ENCODE data around the gene CCNF.
A peak's percentile ranks its signal among the peaks of the same experiment; 100 is the strongest.
"Not testable (repeated sequence)": the region's sequence is repeated elsewhere in the genome, so short reads cannot be mapped to it uniquely, and the experiment has no call there.

CCNF gene

DNA sequence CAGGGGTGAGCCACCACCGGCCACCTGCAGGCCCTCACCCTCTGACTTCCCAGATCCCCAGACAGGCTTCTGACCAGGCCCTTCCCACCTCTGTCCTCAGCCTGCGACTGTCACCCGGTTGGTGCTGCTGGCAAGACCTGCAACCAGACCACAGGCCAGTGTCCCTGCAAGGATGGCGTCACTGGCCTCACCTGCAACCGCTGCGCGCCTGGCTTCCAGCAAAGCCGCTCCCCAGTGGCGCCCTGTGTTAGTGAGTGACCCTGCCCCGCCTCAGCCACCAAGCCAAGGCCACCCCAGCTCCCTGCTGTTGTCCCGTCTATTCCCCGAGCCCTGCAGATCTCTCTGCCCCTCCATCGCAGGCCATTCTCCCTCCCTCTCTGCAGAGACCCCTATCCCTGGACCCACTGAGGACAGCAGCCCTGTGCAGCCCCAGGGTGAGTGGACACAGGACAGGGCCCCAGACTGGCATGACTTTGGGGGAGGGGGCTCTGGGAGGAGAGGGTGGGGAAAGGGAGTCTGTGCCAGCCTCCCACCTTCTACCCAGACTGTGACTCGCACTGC, 43.7 kb downstream of the CCNF start:
- no peak for DNase-seq

- peak in 1 of 2 experiments; percentile 78 for DNase-seq
Measured at GRCh38 chr16:2473446-2473926, 44.2 kb downstream of the CCNF start.

DNA sequence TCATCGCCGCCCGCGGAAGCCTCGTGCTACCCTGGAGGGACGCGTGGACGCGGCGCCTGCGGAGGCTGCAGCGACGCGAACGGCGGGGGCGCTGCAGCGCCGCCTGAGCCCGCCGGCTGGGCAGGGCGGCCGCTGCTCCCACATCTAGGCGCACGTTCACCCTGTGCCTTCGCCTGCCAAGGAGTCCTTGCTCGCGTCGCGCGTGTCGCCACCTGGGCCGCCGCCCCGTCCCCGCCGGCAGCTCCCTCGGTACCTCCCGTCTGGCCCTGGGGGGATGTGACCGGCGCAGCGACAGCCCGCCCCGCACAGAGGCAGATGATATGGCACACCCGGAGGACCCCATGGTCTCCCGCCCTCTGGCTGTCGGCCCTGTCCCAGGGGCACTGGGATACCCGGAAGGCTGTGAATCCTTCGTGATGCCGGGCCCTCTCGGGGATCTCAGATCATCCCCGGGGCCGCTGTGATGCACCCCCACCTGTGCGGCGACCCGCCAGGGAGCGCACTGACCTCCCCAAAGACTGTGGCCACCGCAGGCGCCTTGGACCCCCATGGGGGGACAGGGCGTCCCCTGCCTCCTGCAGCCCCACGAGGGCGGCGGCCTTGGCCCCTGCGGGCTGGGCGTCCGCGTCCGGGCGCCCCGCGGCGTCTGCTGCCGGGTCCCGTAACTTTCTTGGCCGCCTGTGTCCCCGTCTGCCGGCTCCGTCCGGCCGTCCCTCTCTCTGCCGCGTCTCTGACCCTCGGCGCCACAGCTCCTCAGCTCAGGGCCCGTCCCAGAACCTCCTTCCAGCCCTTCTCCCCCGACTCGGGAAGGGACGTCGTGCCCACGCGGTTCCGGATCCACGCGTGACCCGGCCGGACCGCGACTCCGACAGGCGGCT, 45.0 kb downstream of the CCNF start:
- DNase-seq: peak in 1 of 2 experiments; percentile 63

- DNase-seq: peak in 1 of 2 experiments; percentile 82
Measured at GRCh38 chr16:2474877-2475412, 45.7 kb downstream of the CCNF start, which contains the start of gene TBC1D24. TBC1D24 (plus strand) TSS chr16:2475127; CDS start chr16:2496149, 21,022 bp downstream.

DNA sequence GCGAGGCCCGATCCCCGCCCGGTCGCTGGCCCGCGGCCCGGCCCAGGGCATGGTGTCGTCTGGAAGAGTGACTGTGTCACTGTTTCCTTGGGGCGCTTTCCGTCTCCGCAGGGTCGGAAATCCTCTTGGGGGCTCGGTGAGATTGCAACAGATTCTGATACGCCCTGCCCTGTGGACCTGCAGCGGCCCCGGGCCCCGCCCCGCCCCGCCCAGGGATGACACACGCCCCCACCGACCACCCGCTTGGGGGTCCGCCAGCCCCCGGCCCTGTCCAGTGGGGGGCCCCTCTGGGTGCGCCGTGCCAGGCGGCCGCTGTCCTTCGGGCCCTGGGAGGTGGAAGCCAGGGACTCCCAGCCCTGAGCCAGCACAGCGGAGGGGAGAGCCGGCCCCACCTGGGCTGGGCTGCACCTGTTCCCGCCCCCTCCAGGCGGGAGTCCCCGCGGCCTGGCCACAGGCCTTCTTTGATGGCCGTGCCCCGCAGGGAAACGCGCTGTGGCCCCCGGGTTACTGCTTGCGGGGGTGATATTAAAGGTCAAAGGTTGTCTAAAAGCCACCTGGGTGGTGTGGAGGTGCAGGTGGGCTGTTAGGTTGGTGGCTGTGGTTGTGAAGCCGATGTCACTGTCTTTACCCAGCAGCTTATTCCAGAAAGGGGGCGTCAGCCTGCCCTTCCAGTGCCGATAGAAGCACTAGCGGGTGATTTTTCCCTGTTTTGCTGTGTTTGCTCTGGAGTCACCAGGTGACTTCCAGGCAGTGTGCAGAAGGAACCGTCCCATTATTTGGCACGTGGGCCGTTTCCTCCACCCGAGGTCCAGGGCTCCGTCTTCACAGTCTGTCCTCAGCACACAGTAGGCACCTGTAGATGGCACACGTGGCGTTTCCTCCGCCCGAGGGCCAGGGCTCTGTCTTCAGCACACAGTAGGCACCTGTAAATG, 46.4 kb downstream of the CCNF start:
- peak in 1 of 2 experiments; percentile 45 for DNase-seq

DNA sequence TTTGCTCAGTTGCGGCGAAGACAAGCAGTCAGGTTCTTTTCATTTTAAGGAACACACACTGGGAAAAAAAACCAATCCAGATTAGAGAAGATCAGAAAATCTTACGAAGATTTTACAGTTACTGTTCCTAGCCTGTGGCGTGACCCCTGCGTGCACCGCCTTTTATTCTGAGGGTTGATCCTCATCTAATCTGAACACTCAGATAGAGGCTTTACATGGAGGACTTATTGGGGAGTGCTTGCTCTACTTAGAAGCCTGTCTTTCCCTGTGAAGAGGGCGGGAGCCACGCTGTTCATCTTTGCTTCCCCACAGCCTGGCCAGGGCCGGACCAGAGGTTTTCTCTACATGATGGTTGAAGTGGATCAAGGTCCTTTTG, 47.1 kb downstream of the CCNF start:
- DNase-seq: no peak

GRCh38 chr16:2476741-2477140, 47.5 kb downstream of the CCNF start:
- DNase-seq: no peak

GRCh38 chr16:2477327-2477726, 48.1 kb downstream of the CCNF start:
- DNase-seq: no peak

- DNase-seq: no peak
Measured at GRCh38 chr16:2478279-2478678, 49.0 kb downstream of the CCNF start.

- not testable (repeated sequence) for DNase-seq
Measured at GRCh38 chr16:2479996-2480395, 50.7 kb downstream of the CCNF start.

- no peak for DNase-seq
Measured at GRCh38 chr16:2480948-2481347, 51.7 kb downstream of the CCNF start.

DNA sequence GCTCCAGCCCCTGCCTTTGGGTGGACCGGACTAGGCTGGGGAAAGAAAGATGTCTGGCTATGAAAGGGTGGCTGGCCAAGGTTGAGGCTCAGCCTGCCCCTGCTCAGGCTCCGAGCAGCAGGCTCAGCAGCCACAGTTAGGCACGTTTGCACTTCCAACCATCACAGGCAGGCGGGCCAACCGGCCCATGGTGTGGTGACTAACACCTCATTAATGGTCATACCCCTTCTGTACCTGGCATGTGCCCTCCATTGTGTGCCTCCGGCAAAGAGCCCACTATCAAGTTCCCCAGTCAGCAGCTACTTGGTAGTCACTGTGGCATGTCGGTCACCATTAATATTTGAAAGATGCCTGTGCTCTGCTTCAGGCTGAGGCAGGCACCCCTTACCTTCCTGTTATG, 52.4 kb downstream of the CCNF start:
- no peak for DNase-seq

- DNase-seq: no peak
Measured at GRCh38 chr16:2482249-2482648, 53.0 kb downstream of the CCNF start.

DNA sequence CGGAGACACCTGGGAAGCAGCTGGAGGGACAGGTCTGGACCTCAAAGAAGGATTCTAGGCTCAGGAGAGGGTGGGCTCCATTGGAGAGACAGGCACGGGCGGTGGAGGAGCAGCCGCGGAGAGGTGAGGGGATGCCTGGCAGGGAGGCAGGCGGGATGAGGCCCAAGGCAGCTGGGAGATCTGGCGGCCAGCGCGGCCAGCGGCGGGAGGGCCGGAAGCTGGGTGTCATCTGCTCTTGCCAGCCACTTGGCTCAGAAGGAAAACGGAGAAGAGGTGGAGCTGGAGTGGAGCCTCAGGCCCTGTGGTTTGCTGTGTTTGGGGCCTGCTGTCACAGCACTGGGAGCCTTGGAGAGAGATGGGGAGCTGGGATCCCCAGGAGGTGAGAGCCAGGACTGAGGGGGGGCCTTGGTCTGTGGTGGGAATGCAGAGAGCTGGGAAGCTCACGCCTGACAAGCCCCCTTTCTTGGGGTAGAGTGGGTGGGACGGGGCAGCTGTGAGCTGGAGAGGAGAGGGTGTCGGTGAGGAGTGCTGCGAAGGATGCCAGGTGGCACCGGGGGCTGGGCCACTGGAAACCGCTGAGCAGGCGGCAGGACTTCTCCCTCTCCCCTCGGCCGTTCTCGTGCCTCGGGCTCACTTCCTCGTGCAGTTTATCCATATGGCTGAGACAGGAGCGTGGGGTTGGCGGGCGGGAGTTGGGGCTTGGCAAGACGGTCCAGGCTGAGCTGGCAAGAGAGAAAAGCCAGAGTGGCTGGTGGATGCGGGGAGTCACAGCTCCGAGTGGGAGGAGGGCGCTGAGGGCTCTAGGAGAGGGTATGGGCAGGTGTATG, 53.7 kb downstream of the CCNF start:
- DNase-seq: peak in 1 of 2 experiments; percentile 52

GRCh38 chr16:2483939-2484897, 55.0 kb downstream of the CCNF start:
- DNase-seq: no peak

DNA sequence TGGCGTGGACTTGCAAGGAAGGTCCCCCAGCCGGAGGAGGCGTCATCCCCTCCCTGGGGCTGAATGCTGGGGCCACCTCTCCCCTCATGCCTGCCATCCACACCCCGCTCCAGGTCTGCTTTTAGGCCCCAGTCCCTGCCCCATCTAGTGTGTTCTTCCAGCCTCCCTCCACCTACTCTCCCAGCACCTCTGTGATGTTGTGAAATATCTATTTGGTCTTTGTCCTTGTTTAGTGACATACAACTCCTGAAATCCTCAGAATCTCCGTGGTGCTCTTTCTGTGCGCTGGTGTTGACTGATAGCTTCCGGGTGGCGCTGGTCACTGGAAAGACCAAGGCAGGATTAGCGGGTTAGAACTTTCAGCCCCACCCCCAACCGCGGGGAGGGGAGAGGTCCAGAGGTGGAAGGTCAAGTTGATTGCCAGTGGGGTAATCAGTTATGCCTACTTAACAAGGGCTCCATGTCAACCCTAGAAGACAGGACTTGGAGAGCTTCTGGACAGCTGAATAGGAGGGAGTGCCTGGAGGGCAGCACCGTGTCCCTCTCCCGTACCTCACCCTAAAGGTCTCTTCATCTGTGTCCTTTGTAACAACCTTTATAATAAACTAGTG, 55.8 kb downstream of the CCNF start:
- no peak for DNase-seq

GRCh38 chr16:2485811-2486507, 56.7 kb downstream of the CCNF start:
- DNase-seq: no peak

DNA sequence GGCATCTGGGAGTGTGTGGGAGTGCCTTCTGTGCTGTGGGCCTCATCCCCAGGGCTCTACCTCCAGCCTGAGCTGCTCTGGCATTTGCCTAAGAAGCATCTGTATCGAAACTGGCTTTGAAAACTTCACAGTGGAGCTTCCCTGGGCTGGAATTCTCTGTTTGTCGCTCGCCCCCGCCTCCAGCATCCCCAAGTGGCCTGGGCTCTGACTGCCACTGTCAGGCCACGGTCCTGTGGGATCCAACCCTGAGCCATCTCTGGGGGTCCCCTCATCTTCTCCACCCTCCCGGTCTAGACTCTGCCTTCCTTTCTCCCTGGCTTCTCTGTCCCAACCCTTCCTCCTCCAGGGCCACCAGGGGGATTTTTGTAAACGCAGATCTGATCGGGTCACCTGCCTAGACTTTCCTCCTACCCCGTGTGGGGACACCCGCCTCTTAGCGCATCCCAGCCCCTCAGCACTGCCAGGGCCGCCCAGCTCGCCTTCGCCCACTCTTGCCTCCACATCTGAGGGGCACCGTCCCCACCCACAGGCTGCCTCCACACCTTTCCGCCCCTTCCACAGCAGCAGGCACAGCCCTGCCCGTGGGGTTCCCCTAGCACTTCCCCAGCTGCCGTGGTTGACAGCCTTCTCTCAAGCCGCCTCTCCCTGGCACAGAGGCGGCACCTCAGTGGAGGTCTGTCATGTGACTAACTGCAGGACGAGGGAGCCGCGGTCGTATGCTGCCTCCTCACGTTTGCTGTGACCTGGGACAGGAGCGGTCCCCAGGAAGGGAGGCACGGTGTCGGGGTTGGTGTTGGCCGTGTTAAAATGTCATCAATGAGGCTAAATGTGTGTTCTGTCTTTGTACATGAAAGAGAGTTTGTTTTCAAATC, 57.6 kb downstream of the CCNF start:
- DNase-seq: peak; percentile 36 to 58

- no peak for DNase-seq
Measured at GRCh38 chr16:2487517-2487842, 58.2 kb downstream of the CCNF start.
